RCC 7860 (cell line): Measurements from ENCODE around the gene GRID2.

Experiments
- DNase-seq: peaks from one replicate; pipeline ENCODE4 v3.0.0-alpha.2; 2015; ENCODE audit warnings: low spot score
- FAIRE-seq: peaks from 2 replicates; lab custom pipeline; 2012; peaks lifted over from hg19 to GRCh38; lab: Jason Lieb, UNC

The GRID2 gene

GRCh38 chr4:92658318-92658717 lies 354.6 kb downstream of the GRID2 start:
- FAIRE-seq (no peak), DNase-seq (no peak)

- FAIRE-seq (no peak), DNase-seq (no peak)
Observed at GRCh38 chr4:92677805-92678204, 374.0 kb downstream of the GRID2 start.

- FAIRE-seq (no peak), DNase-seq (no peak)
Observed at GRCh38 chr4:92678292-92678691, 374.5 kb downstream of the GRID2 start.

- no peak for DNase-seq
- FAIRE-seq, result no peak
Observed at GRCh38 chr4:92679149-92679548, 375.4 kb downstream of the GRID2 start.

- DNase-seq, result no peak
- FAIRE-seq, result no peak
Observed at GRCh38 chr4:92714640-92715039, 410.9 kb downstream of the GRID2 start.

- no peak for DNase-seq
- no peak for FAIRE-seq
Observed at GRCh38 chr4:92733231-92733630, 429.5 kb downstream of the GRID2 start.

GRCh38 chr4:92735025-92735665 lies 431.4 kb downstream of the GRID2 start:
- DNase-seq (no peak), FAIRE-seq (no peak)

- DNase-seq, result no peak
- FAIRE-seq, result no peak
Observed at GRCh38 chr4:92760433-92760832, 456.7 kb downstream of the GRID2 start.

GRCh38 chr4:92776080-92776479 lies 472.3 kb downstream of the GRID2 start:
- FAIRE-seq (no peak), DNase-seq (no peak)

- no peak for FAIRE-seq
- DNase-seq, result no peak
Observed at GRCh38 chr4:92789741-92790140, 486.0 kb downstream of the GRID2 start.

- DNase-seq (no peak), FAIRE-seq (no peak)
Observed at GRCh38 chr4:92791871-92792440, 488.2 kb downstream of the GRID2 start.

- DNase-seq (no peak), FAIRE-seq (no peak)
Observed at GRCh38 chr4:92809381-92809780, 505.6 kb downstream of the GRID2 start.

GRCh38 chr4:92812652-92813051 lies 508.9 kb downstream of the GRID2 start:
- FAIRE-seq (no peak), DNase-seq (no peak)

GRCh38 chr4:92814677-92815076 lies 510.9 kb downstream of the GRID2 start:
- FAIRE-seq (no peak), DNase-seq (no peak)

- DNase-seq, result no peak
- no peak for FAIRE-seq
Observed at GRCh38 chr4:92825256-92825655, 521.5 kb downstream of the GRID2 start.

GRCh38 chr4:92825791-92826190 lies 522.0 kb downstream of the GRID2 start:
- FAIRE-seq (no peak), DNase-seq (no peak)

- no peak for FAIRE-seq
- no peak for DNase-seq
Observed at GRCh38 chr4:92830771-92831170, 527.0 kb downstream of the GRID2 start.

- DNase-seq (no peak), FAIRE-seq (no peak)
Observed at GRCh38 chr4:92840880-92841279, 537.1 kb downstream of the GRID2 start.

GRCh38 chr4:92843784-92844183 lies 540.0 kb downstream of the GRID2 start:
- DNase-seq, result no peak
- no peak for FAIRE-seq

- no peak for DNase-seq
- no peak for FAIRE-seq
Observed at GRCh38 chr4:92847026-92847425, 543.3 kb downstream of the GRID2 start.

GRCh38 chr4:92862509-92862908 lies 558.7 kb downstream of the GRID2 start:
- DNase-seq, result no peak
- no peak for FAIRE-seq

- no peak for DNase-seq
- no peak for FAIRE-seq
Observed at GRCh38 chr4:92864096-92864495, 560.3 kb downstream of the GRID2 start.

- FAIRE-seq, result no peak
- DNase-seq, result no peak
Observed at GRCh38 chr4:92872604-92873003, 568.8 kb downstream of the GRID2 start.
